Measurements from ENCODE around the gene MOG.

The MOG gene

GRCh38 chr6:29661071-29661470 is 4.2 kb downstream of the MOG start:
- no peak for TF ChIP-seq TCF12 (IDR thresholded peaks at IDR 0.05; ENCODE audit: low read depth)
- no peak for TF ChIP-seq CREB1 (IDR thresholded peaks at IDR 0.05; ENCODE audit: low read depth)
- no peak for TF ChIP-seq RAD21 (IDR thresholded peaks at IDR 0.05; ENCODE audit: low read depth)
- no peak for TF ChIP-seq TEAD4 (IDR thresholded peaks at IDR 0.05)
- TF ChIP-seq TAF1 (IDR thresholded peaks at IDR 0.05; ENCODE audit: low read depth) = no peak
- TF ChIP-seq USF1 (IDR thresholded peaks at IDR 0.05) = no peak
- no peak for TF ChIP-seq ZBTB7A (IDR thresholded peaks at IDR 0.05; ENCODE audit: low read depth)
- TF ChIP-seq FOXM1 (IDR thresholded peaks at IDR 0.05; ENCODE audit: borderline replicate concordance, low read depth) = no peak
- TF ChIP-seq REST (IDR thresholded peaks at IDR 0.05; ENCODE audit: low read depth) = no peak
- TF ChIP-seq EP300 (IDR thresholded peaks at IDR 0.05; ENCODE audit: borderline replicate concordance) = no peak
- no peak for TF ChIP-seq NFIC (IDR thresholded peaks at IDR 0.05)
- TF ChIP-seq EGR1 (IDR thresholded peaks at IDR 0.05) = no peak

GRCh38 chr6:29663300-29664042 is 6.6 kb downstream of the MOG start:
- TF ChIP-seq FOXM1 (IDR thresholded peaks at IDR 0.05; ENCODE audit: borderline replicate concordance, low read depth) (no peak), RAD21 (IDR thresholded peaks at IDR 0.05; ENCODE audit: low read depth) (no peak), EGR1 (IDR thresholded peaks at IDR 0.05) (no peak), TEAD4 (IDR thresholded peaks at IDR 0.05) (no peak), TAF1 (IDR thresholded peaks at IDR 0.05; ENCODE audit: low read depth) (no peak), REST (IDR thresholded peaks at IDR 0.05; ENCODE audit: low read depth) (no peak), ZBTB7A (IDR thresholded peaks at IDR 0.05; ENCODE audit: low read depth) (no peak), MAX (IDR thresholded peaks at IDR 0.05) (no peak)

- TF ChIP-seq CREB1 (IDR thresholded peaks at IDR 0.05; ENCODE audit: low read depth) = no peak
- TF ChIP-seq TEAD4 (IDR thresholded peaks at IDR 0.05) = no peak
- no peak for TF ChIP-seq MAX (IDR thresholded peaks at IDR 0.05)
- TF ChIP-seq FOXM1 (IDR thresholded peaks at IDR 0.05; ENCODE audit: borderline replicate concordance, low read depth) = no peak
- TF ChIP-seq TCF12 (IDR thresholded peaks at IDR 0.05; ENCODE audit: low read depth) = no peak
- TF ChIP-seq USF1 (IDR thresholded peaks at IDR 0.05) = no peak
- no peak for TF ChIP-seq NFIC (IDR thresholded peaks at IDR 0.05)
Measured at GRCh38 chr6:29665942-29666825, 9.3 kb downstream of the MOG start.

- TF ChIP-seq REST (IDR thresholded peaks at IDR 0.05; ENCODE audit: low read depth) (no peak), USF1 (IDR thresholded peaks at IDR 0.05) (no peak), ZBTB7A (IDR thresholded peaks at IDR 0.05; ENCODE audit: low read depth) (no peak), CREB1 (IDR thresholded peaks at IDR 0.05; ENCODE audit: low read depth) (no peak), FOXM1 (IDR thresholded peaks at IDR 0.05; ENCODE audit: borderline replicate concordance, low read depth) (no peak), TEAD4 (IDR thresholded peaks at IDR 0.05) (no peak), CEBPB (IDR thresholded peaks at IDR 0.05) (no peak), RAD21 (IDR thresholded peaks at IDR 0.05; ENCODE audit: low read depth) (no peak), MAX (IDR thresholded peaks at IDR 0.05) (no peak), NFIC (IDR thresholded peaks at IDR 0.05) (no peak), YY1 (IDR thresholded peaks at IDR 0.05; ENCODE audit: low read depth) (no peak), TCF12 (IDR thresholded peaks at IDR 0.05; ENCODE audit: low read depth) (no peak), EP300 (IDR thresholded peaks at IDR 0.05; ENCODE audit: borderline replicate concordance) (no peak), TAF1 (IDR thresholded peaks at IDR 0.05; ENCODE audit: low read depth) (no peak), EGR1 (IDR thresholded peaks at IDR 0.05) (no peak)
Measured at GRCh38 chr6:29666826-29667130, 9.9 kb downstream of the MOG start.
